Kidney (tissue), 14 donors: ENCODE data around the gene HIVEP3. TPM values are rescaled to one million over a fixed set of nuclear protein-coding genes. Genes with fewer than 3 reads are reported as not detected.
A peak's percentile ranks its signal among the peaks of the same experiment; 100 is the strongest.

ENCODE experiments used
- DNase-seq, 5 donors: peaks; one replicate each; pipeline ENCODE4 v3.0.0-alpha.2; 2013 to 2020
- FAIRE-seq: peaks from 2 replicates; lab custom pipeline; 2012; peaks lifted over from hg19 to GRCh38; lab: Jason Lieb, UNC
- H3K27ac ChIP-seq, 2 donors: one replicate each; pipeline ENCODE4 v1.7.0; 2013; ENCODE audit warnings: low read depth in 2 of 2, low read length in 2 of 2, inconsistent platforms in 1 of 2
- H3K27me3 ChIP-seq: one replicate; pipeline ENCODE4 v1.7.1; 2013; ENCODE audit warnings: low read length, inconsistent platforms; ENCODE audit not compliant: control insufficient read depth, insufficient read depth
- H3K36me3 ChIP-seq, 3 donors: one replicate each; pipeline versions ENCODE4 v1.7.0 to v1.7.1; 2013; ENCODE audit warnings: low read length in 3 of 3, control low read depth in 1 of 3, inconsistent platforms in 1 of 3; ENCODE audit not compliant: insufficient read depth in 3 of 3, control insufficient read depth in 2 of 3
- H3K4me1 ChIP-seq, 3 donors: one replicate each; pipeline versions ENCODE4 v1.7.0 to v1.7.1; 2013; ENCODE audit warnings: low read length in 3 of 3, inconsistent platforms in 1 of 3, low read depth in 1 of 3; ENCODE audit not compliant: control insufficient read depth in 2 of 3, insufficient read depth in 2 of 3
- H3K4me3 ChIP-seq, 3 donors: one replicate each; pipeline versions ENCODE4 v1.7.0 to v1.8.1; 2013; ENCODE audit warnings: low read length in 3 of 3, control low read depth in 1 of 3, inconsistent platforms in 1 of 3
- H3K9ac ChIP-seq, 3 donors: one replicate each; pipeline versions ENCODE4 v1.7.0 to v1.7.1; 2013; ENCODE audit warnings: low read length in 3 of 3, control low read depth in 1 of 3, inconsistent platforms in 1 of 3
- H3K9me3 ChIP-seq, 3 donors: one replicate each; pipeline versions ENCODE4 v1.7.0 to v1.7.1; 2013; ENCODE audit warnings: low read length in 3 of 3, control low read depth in 1 of 3, inconsistent platforms in 1 of 3; ENCODE audit not compliant: control insufficient read depth in 2 of 3, insufficient read depth in 1 of 3
- CTCF ChIP-seq: IDR thresholded peaks from 3 replicates; pipeline ENCODE4 v1.5.1; 2012; ENCODE audit warnings: mild to moderate bottlenecking, moderate library complexity, borderline replicate concordance; ENCODE audit not compliant: insufficient read depth; ENCODE audit errors: extremely low read depth
- intact Hi-C: fragments of 100-400 bp; cut with DNase I; formaldehyde crosslinking; loops from one replicate; pipeline ENCODE4 v1.11.1; 2022
- polyA plus RNA-seq: library from polyadenylated mRNA; stranded (reverse); fragments of 350-450 nt; fragmentation: Illumina TruSeq; extraction: RNeasy Lipid Tissue Mini Kit (QIAGEN cat#74804); gene quantifications from one replicate; pipeline ENCODE4 v1.2.3, GENCODE V29; 2014; ENCODE audit warnings: low read depth, low replicate concordance; ENCODE audit not compliant: insufficient read depth
- total RNA-seq: library from RNA; stranded (reverse); fragmentation: NEBNext Ultra II Directional; extraction: Animal tissue kit (Norgen Biotek cat#: 25700); gene quantifications from one replicate; pipeline ENCODE4 v1.2.1, GENCODE V29; 2021
- donor health status: control.
- donor health status: control.
- donor health status: control.
- donor health status: control.
- donor health status: control.
- donor health status: DM: yes; HTN: yes; CAD: no.
- donor health status: Normal renal cell carcinoma (clear cell type).

The HIVEP3 gene
- total and polyA plus RNA-seq, 2 donors from 2014 or later, result 3.5 to 11.0 TPM

- Histone ChIP-seq H3K36me3 (peaks cover 0 to 2% (median 0%) of the 10 kb centered on the region in 3 donors), H3K9ac (no peak overlapping the region), H3K27me3 (no peaks in the 10 kb centered on the region), H3K4me1 (peaks cover 0 to 14% (median 11%) of the 10 kb centered on the region in 3 donors), H3K27ac (no peak overlapping the region), H3K9me3 (no peaks in the 10 kb centered on the region), H3K4me3 (no peak overlapping the region)
- DNase-seq, result peak in 1 of 5 donors; percentile 32
- intact Hi-C loops, result no loop called here
- FAIRE-seq, result no peak
- no peak for TF ChIP-seq CTCF
Observed at GRCh38 chr1:41535276-41535675, 383.4 kb downstream of the HIVEP3 start.

- Histone ChIP-seq H3K9ac (no peak overlapping the region), H3K36me3 (no peaks in the 10 kb centered on the region), H3K9me3 (no peaks in the 10 kb centered on the region), H3K4me3 (no peak overlapping the region), H3K4me1 (peaks cover 0 to 14% (median 11%) of the 10 kb centered on the region in 3 donors), H3K27me3 (no peaks in the 10 kb centered on the region), H3K27ac (no peak overlapping the region)
- intact Hi-C loops, result no loop called here
- FAIRE-seq (no peak), DNase-seq (peak in 1 of 5 donors; percentile 29)
- no peak for TF ChIP-seq CTCF
Observed at GRCh38 chr1:41534181-41535076, 384.3 kb downstream of the HIVEP3 start.

- no peak for TF ChIP-seq CTCF
- Histone ChIP-seq H3K36me3 (no peaks in the 10 kb centered on the region), H3K4me3 (no peak overlapping the region), H3K4me1 (peaks cover 0 to 14% (median 11%) of the 10 kb centered on the region in 3 donors), H3K27ac (no peak overlapping the region), H3K9me3 (no peaks in the 10 kb centered on the region), H3K27me3 (no peaks in the 10 kb centered on the region), H3K9ac (no peak overlapping the region)
- no peak for FAIRE-seq
- DNase-seq, result peak in 1 of 5 donors; percentile 13
- intact Hi-C loops, result no loop called here
Observed at GRCh38 chr1:41533731-41534080, 385.0 kb downstream of the HIVEP3 start.
